IMR-90 (cell line): ENCODE measurements around the gene EFCAB8. TPM values are rescaled to one million over a fixed set of nuclear protein-coding genes. Genes with fewer than 3 reads are reported as not detected.

ENCODE experiments used
- ATAC-seq: fragments of 200-7000 bp; cut with Tn5 transposase; 2 replicates; pipeline ENCODE4 v1.9.1; 2020; ENCODE audit warnings: low read depth, mild to moderate bottlenecking, moderate library complexity
- BruUV-seq: library from RNA; stranded (reverse); fragments of 400-500 nt; replicated peaks from 2 replicates; lab custom pipeline; 2021; lab: Mats Ljungman, UMichigan
- CTCF ChIA-PET: fragments of 300-600 bp; formaldehyde crosslinking; extraction: SDS; loops from one replicate; lab custom pipeline; 2021; ENCODE audit warnings: antibody characterized with exemption; lab: Yijun Ruan, JAX
- POLR2A ChIA-PET: fragments of 300-600 bp; sonication (Branson Sonifier 250); formaldehyde crosslinking; loops from one replicate; lab custom pipeline; 2022; ENCODE audit warnings: antibody characterized with exemption; ENCODE audit not compliant: unreplicated experiment; lab: Charles Lee
- DNase-seq: peaks from one replicate; pipeline ENCODE4 v3.0.0; 2013
- H2AFZ ChIP-seq: replicated peaks from 2 replicates; pipeline ENCODE3; 2013; ENCODE audit warnings: low read length, mild to moderate bottlenecking; ENCODE audit not compliant: poor library complexity
- H2AK5ac ChIP-seq: 2 replicates; pipeline ENCODE4 v1.6.1; 2013; ENCODE audit warnings: low read depth, low read length, inconsistent platforms
- H2AK9ac ChIP-seq: replicated peaks from 2 replicates; pipeline ENCODE3; 2013; ENCODE audit warnings: mild to moderate bottlenecking, low read depth, low read length, moderate library complexity; ENCODE audit not compliant: poor library complexity
- H2BK120ac ChIP-seq: 2 replicates; pipeline ENCODE4 v1.6.1; 2013; ENCODE audit warnings: low read depth, low read length, inconsistent platforms
- H2BK15ac ChIP-seq: 3 replicates; pipeline ENCODE4 v1.6.1; 2013; ENCODE audit warnings: low read depth, low read length, inconsistent platforms
- H2BK20ac ChIP-seq: 2 replicates; pipeline ENCODE4 v1.6.1; 2013; ENCODE audit warnings: low read depth, mild to moderate bottlenecking, inconsistent platforms, low read length, moderate library complexity
- H2BK5ac ChIP-seq: 2 replicates; pipeline ENCODE4 v1.6.1; 2013; ENCODE audit warnings: mild to moderate bottlenecking, low read depth, low read length, inconsistent platforms; ENCODE audit not compliant: poor library complexity, severe bottlenecking
- H3K14ac ChIP-seq: replicated peaks from 2 replicates; pipeline ENCODE4 v1.6.1; 2013; ENCODE audit warnings: low read depth, low read length, inconsistent platforms
- H3K18ac ChIP-seq: 2 replicates; pipeline ENCODE4 v1.6.1; 2013; ENCODE audit warnings: low read depth, low read length, control low read depth
- H3K23ac ChIP-seq: 2 replicates; pipeline ENCODE4 v1.6.1; 2013; ENCODE audit warnings: low read depth, low read length, inconsistent platforms
- H3K27ac ChIP-seq: 2 replicates; pipeline ENCODE4 v1.5.1; 2013; ENCODE audit warnings: mild to moderate bottlenecking, control low read depth, low read length; ENCODE audit not compliant: insufficient read depth
- H3K27me3 ChIP-seq: 2 replicates; pipeline ENCODE4 v1.6.1; 2013; ENCODE audit warnings: low read length; ENCODE audit not compliant: control insufficient read depth, insufficient read depth
- H3K36me3 ChIP-seq: 2 replicates; pipeline ENCODE4 v1.6.1; 2013; ENCODE audit warnings: low read length, mixed read lengths; ENCODE audit not compliant: control insufficient read depth, insufficient read depth
- H3K4ac ChIP-seq: 2 replicates; pipeline ENCODE4 v1.6.1; 2013; ENCODE audit warnings: low read depth, low read length, inconsistent platforms
- H3K4me1 ChIP-seq: 2 replicates; pipeline ENCODE4 v1.6.1; 2013; ENCODE audit warnings: low read length, mixed read lengths; ENCODE audit not compliant: control insufficient read depth, insufficient read depth
- H3K4me2 ChIP-seq: 2 replicates; pipeline ENCODE4 v1.6.1; 2013; ENCODE audit warnings: low read depth, mild to moderate bottlenecking, control low read depth, low read length, moderate library complexity
- H3K4me3 ChIP-seq: 2 replicates; pipeline ENCODE4 v1.5.1; 2013; ENCODE audit warnings: low read depth, mild to moderate bottlenecking, control low read depth, low read length, moderate library complexity; ENCODE audit not compliant: insufficient read depth
- H3K56ac ChIP-seq: 2 replicates; pipeline ENCODE4 v1.6.1; 2013; ENCODE audit warnings: low read length, inconsistent platforms; ENCODE audit not compliant: insufficient read depth; ENCODE audit errors: extremely low read depth
- H3K79me1 ChIP-seq, 2 experiments: 2 replicates each; pipeline ENCODE4 v1.6.1; 2013; ENCODE audit warnings: low read length in 2 of 2, inconsistent platforms in 1 of 2, low read depth in 1 of 2
- H3K9ac ChIP-seq: 2 replicates; pipeline ENCODE4 v1.6.1; 2013; ENCODE audit warnings: low read depth, low read length, control low read depth
- H3K9me1 ChIP-seq: 2 replicates; pipeline ENCODE4 v1.6.1; 2013; ENCODE audit warnings: low read length, inconsistent platforms; ENCODE audit not compliant: insufficient read depth
- H3K9me3 ChIP-seq: 2 replicates; pipeline ENCODE4 v1.6.1; 2013; ENCODE audit warnings: low read length; ENCODE audit not compliant: control insufficient read depth, insufficient read depth
- H4K20me1 ChIP-seq: 2 replicates; pipeline ENCODE4 v1.6.1; 2013; ENCODE audit warnings: low read length, inconsistent platforms; ENCODE audit not compliant: insufficient read depth
- H4K5ac ChIP-seq: 2 replicates; pipeline ENCODE4 v1.6.1; 2013; ENCODE audit warnings: mild to moderate bottlenecking, low read depth, low read length, control low read depth
- H4K8ac ChIP-seq, 2 experiments: 2 replicates each; pipeline ENCODE4 v1.6.1; 2013; ENCODE audit warnings: low read depth in 2 of 2, low read length in 2 of 2, control low read depth in 1 of 2, inconsistent platforms in 1 of 2
- H4K91ac ChIP-seq: 2 replicates; pipeline ENCODE4 v1.6.1; 2013; ENCODE audit warnings: low read depth, low read length, inconsistent platforms; ENCODE audit not compliant: insufficient read depth
- BHLHE40 ChIP-seq: fragments of 150-350 bp; IDR thresholded peaks from 2 replicates; pipeline ENCODE4 v1.6.1; 2016; ENCODE audit warnings: mild to moderate bottlenecking, low read depth, low read length
- CEBPB ChIP-seq: IDR thresholded peaks from 2 replicates; pipeline ENCODE4 v1.6.1; 2012; ENCODE audit warnings: low read depth, low read length, improper control_type of control experiment
- CHD1 ChIP-seq: IDR thresholded peaks from 2 replicates; pipeline ENCODE4 v1.6.1; 2012; ENCODE audit warnings: low read depth, low read length, improper control_type of control experiment
- FOS ChIP-seq: fragments of 150-350 bp; IDR thresholded peaks from 2 replicates; pipeline ENCODE4 v1.6.1; 2016; ENCODE audit warnings: low read depth, low read length
- MAZ ChIP-seq: IDR thresholded peaks from 2 replicates; pipeline ENCODE4 v1.6.1; 2012; ENCODE audit warnings: low read depth, mild to moderate bottlenecking, low read length, improper control_type of control experiment, moderate library complexity, borderline replicate concordance
- MXI1 ChIP-seq: IDR thresholded peaks from 2 replicates; pipeline ENCODE4 v1.6.1; 2012; ENCODE audit warnings: low read depth, mild to moderate bottlenecking, low read length, moderate library complexity, borderline replicate concordance
- POLR2A ChIP-seq: IDR thresholded peaks from 2 replicates; pipeline ENCODE4 v1.6.1; 2012; ENCODE audit warnings: mild to moderate bottlenecking, low read depth, low read length
- RCOR1 ChIP-seq: IDR thresholded peaks from 2 replicates; pipeline ENCODE4 v1.6.1; 2012; ENCODE audit warnings: mild to moderate bottlenecking, low read length, improper control_type of control experiment; ENCODE audit not compliant: insufficient replicate concordance
- RFX5 ChIP-seq: IDR thresholded peaks from 2 replicates; pipeline ENCODE4 v1.8.0; 2012; ENCODE audit warnings: low read depth, mild to moderate bottlenecking, low read length, moderate library complexity
- SMC3 ChIP-seq: fragments of 150-350 bp; IDR thresholded peaks from 2 replicates; pipeline ENCODE4 v1.6.1; 2016; ENCODE audit warnings: low read depth, mild to moderate bottlenecking, antibody characterized with exemption, low read length, moderate library complexity
- USF2 ChIP-seq: fragments of 150-350 bp; IDR thresholded peaks from 2 replicates; pipeline ENCODE4 v1.6.1; 2017; ENCODE audit warnings: mild to moderate bottlenecking, antibody characterized with exemption, low read length, low read depth
- WGBS, 2 experiments: methylation state at CpG; one replicate each; pipeline versions ENCODE4 v1.1.5 to v1.1.7; 2013; ENCODE audit warnings: missing lambda C conversion rate in 2 of 2; ENCODE audit not compliant: insufficient read length in 1 of 2; ENCODE audit errors: extremely low coverage in 2 of 2; 5-methylcytosine and 5-hydroxymethylcytosine counted together
- dilution Hi-C: fragments of 300-500 bp; cut with HindIII; formaldehyde crosslinking; loops from one replicate; pipeline ENCODE4 v1.14.3; 2018; ENCODE audit warnings: low sequenced_read_pairs; ENCODE audit not compliant: unreplicated experiment
- in situ Hi-C: fragments of 300-500 bp; cut with MboI; formaldehyde crosslinking; loops from 3 replicates; pipeline ENCODE4 v1.14.3; 2019; ENCODE audit warnings: low sequenced_read_pairs, inconsistent platforms, mixed read lengths
- intact Hi-C: fragments of 100-400 bp; cut with micrococcal nuclease; formaldehyde crosslinking; loops from 2 replicates; pipeline ENCODE4 v1.10.0; 2022
- polyA plus RNA-seq, 3 experiments: library from polyadenylated mRNA; depleted of rRNA; stranded (reverse); fragments of >200 nt; gene quantifications; 2 replicates each; pipeline ENCODE4 v1.2.3, GENCODE V29; 2012; ENCODE audit warnings: low replicate concordance in 1 of 3
- total RNA-seq: library from RNA; depleted of rRNA; stranded (reverse); fragments of >200 nt; gene quantifications from 2 replicates; pipeline ENCODE4 v1.2.3, GENCODE V29; 2012
- TF ChIP-seq, protein P1 (sequence below): conservative IDR thresholded peaks from 2 replicates; pipeline ENCODE4 v1.5.1; 2012; ENCODE audit warnings: mild to moderate bottlenecking, low read depth, low read length, improper control_type of control experiment
- TF ChIP-seq, protein P2 (sequence below): fragments of 150-350 bp; IDR thresholded peaks from 2 replicates; pipeline ENCODE4 v1.6.1; 2016; ENCODE audit warnings: low read depth, mild to moderate bottlenecking, low read length, moderate library complexity, borderline replicate concordance

The EFCAB8 gene
- total and polyA plus RNA-seq, 2 of the 4 experiments (the other 2 are of a cell fraction) = not detected

DNA sequence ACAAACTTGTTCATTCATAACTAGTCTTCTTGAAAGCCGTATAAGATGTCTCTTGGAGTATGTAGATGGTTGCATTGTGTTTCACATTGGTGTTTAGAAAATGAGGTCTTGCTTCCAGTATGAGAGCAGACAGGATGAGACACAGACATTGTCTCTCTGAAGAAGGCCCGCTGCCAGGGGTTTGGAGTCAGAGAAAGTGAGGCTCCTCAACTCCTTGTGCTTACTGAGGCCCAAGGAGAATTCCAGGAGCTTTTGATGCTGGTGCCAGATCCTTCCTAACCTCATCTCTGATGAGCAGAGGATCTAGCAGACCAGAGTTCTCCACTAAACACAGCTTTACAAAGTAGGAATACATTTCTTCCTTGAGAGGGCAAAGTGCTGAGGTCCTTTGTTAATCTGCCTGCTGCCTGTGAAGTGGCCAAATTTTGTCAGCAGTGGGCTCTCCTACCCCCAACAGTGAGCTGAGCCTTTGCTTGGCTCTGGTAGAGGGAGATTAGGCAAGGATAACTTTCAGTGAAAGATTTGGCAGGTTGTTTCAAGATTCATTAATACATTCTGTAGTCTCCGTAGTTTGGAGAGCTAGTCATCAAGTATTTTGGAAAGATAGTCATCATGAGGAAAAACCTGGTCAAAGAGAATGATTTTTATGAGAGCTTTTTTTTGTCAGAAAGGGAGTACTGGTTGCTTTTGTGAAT, 29.3 kb upstream of the EFCAB8 start:
- 40% methylated on average over 1 of the region's 3 CpGs; no CpG with 5 or more reads in 1 of the 2 experiments for WGBS, 2 experiments
- no peaks in the 10 kb centered on the region for H3K9me3 ChIP-seq
- ChIA-PET POLR2A (no interaction called here), CTCF (no interaction called here)
- no peak overlapping the region for H4K5ac ChIP-seq
- H3K36me3 ChIP-seq = peaks cover 29% of the 10 kb centered on the region
- BruUV-seq = no TSS peak
- no peak overlapping the region for H4K91ac ChIP-seq
- no peak overlapping the region for H2BK20ac ChIP-seq
- DNase-seq = peak; percentile 24
- H4K20me1 ChIP-seq = peaks cover 79% of the 10 kb centered on the region
- H2BK120ac ChIP-seq = no peak overlapping the region
- H2BK5ac ChIP-seq = no peak overlapping the region
- in situ Hi-C loops = no loop called here
- H3K4me1 ChIP-seq = peaks cover 17% of the 10 kb centered on the region
- peaks cover 5% of the 10 kb centered on the region; the same call in 1 of the 2 replicates for H3K9me1 ChIP-seq
- TF ChIP-seq, protein P1, sequence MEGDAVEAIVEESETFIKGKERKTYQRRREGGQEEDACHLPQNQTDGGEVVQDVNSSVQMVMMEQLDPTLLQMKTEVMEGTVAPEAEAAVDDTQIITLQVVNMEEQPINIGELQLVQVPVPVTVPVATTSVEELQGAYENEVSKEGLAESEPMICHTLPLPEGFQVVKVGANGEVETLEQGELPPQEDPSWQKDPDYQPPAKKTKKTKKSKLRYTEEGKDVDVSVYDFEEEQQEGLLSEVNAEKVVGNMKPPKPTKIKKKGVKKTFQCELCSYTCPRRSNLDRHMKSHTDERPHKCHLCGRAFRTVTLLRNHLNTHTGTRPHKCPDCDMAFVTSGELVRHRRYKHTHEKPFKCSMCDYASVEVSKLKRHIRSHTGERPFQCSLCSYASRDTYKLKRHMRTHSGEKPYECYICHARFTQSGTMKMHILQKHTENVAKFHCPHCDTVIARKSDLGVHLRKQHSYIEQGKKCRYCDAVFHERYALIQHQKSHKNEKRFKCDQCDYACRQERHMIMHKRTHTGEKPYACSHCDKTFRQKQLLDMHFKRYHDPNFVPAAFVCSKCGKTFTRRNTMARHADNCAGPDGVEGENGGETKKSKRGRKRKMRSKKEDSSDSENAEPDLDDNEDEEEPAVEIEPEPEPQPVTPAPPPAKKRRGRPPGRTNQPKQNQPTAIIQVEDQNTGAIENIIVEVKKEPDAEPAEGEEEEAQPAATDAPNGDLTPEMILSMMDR = no peak
- TF ChIP-seq POLR2A (no peak), CHD1 (no peak), RCOR1 (no peak), SMC3 (no peak), MAZ (no peak), CEBPB (no peak), BHLHE40 (no peak), USF2 (no peak), RFX5 (no peak), MXI1 (no peak), FOS (no peak)
- TF ChIP-seq, protein P2, sequence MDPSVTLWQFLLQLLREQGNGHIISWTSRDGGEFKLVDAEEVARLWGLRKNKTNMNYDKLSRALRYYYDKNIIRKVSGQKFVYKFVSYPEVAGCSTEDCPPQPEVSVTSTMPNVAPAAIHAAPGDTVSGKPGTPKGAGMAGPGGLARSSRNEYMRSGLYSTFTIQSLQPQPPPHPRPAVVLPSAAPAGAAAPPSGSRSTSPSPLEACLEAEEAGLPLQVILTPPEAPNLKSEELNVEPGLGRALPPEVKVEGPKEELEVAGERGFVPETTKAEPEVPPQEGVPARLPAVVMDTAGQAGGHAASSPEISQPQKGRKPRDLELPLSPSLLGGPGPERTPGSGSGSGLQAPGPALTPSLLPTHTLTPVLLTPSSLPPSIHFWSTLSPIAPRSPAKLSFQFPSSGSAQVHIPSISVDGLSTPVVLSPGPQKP = no peak
- H2AK9ac ChIP-seq = no peak overlapping the region
- no peak overlapping the region for H4K8ac ChIP-seq
- peak; percentile 25 for ATAC-seq
- dilution Hi-C loops = no loop called here
- H3K27ac ChIP-seq = peak overlapping the region; percentile 3; the same call in 1 of the 2 replicates
- no peak overlapping the region for H2BK15ac ChIP-seq
- H2AK5ac ChIP-seq = no peak overlapping the region
- H3K56ac ChIP-seq = no peak overlapping the region
- no peaks in the 10 kb centered on the region for H3K27me3 ChIP-seq
- no peak overlapping the region for H2AFZ ChIP-seq
- H3K9ac ChIP-seq = no peak overlapping the region
- intact Hi-C loops = no loop called here
- peaks cover 11 to 59% of the 10 kb centered on the region in 2 experiments for H3K79me1 ChIP-seq
- H3K23ac ChIP-seq = no peak overlapping the region
- no peak overlapping the region for H3K4me3 ChIP-seq
- H3K4me2 ChIP-seq = no peak overlapping the region
- H3K4ac ChIP-seq = no peak overlapping the region
- no peak overlapping the region for H3K14ac ChIP-seq
- no peak overlapping the region for H3K18ac ChIP-seq
